Embryonic facial prominence (tissue), 1 donor: ENCODE results near the gene TMEM185B.
"Not testable (repeated sequence)": the region's sequence is repeated elsewhere in the genome, so short reads cannot be mapped to it uniquely, and the experiment has no call there.

Experiments used
- DNase-seq: peaks from one replicate; pipeline ENCODE4 v3.0.0-alpha.2; 2016; ENCODE audit errors: extremely low spot score

Gene TMEM185B

GRCh38 chr2:120251880-120252224 lies 28.7 kb upstream of the TMEM185B start:
- DNase-seq: no peak

- no peak for DNase-seq
Measured at GRCh38 chr2:120251078-120251477, 27.9 kb upstream of the TMEM185B start.

GRCh38 chr2:120250640-120251039 lies 27.4 kb upstream of the TMEM185B start:
- no peak for DNase-seq

- DNase-seq: no peak
Measured at GRCh38 chr2:120247851-120248250, 24.7 kb upstream of the TMEM185B start.

GRCh38 chr2:120246546-120247300 lies 23.5 kb upstream of the TMEM185B start:
- DNase-seq: no peak

GRCh38 chr2:120245520-120246332 lies 22.5 kb upstream of the TMEM185B start:
- no peak for DNase-seq

- no peak for DNase-seq
Measured at GRCh38 chr2:120244656-120245519, 21.7 kb upstream of the TMEM185B start.

- DNase-seq: no peak
Measured at GRCh38 chr2:120243875-120244553, 20.8 kb upstream of the TMEM185B start.

GRCh38 chr2:120243211-120243610 lies 20.0 kb upstream of the TMEM185B start:
- DNase-seq: no peak

GRCh38 chr2:120241684-120242083 lies 18.5 kb upstream of the TMEM185B start:
- DNase-seq: no peak

- no peak for DNase-seq
Measured at GRCh38 chr2:120240901-120241429, 17.8 kb upstream of the TMEM185B start.

- peak; percentile 25 for DNase-seq
Measured at GRCh38 chr2:120239488-120240287, 16.5 kb upstream of the TMEM185B start.

GRCh38 chr2:120238728-120239487 lies 15.7 kb upstream of the TMEM185B start:
- no peak for DNase-seq

GRCh38 chr2:120237491-120237902 lies 14.3 kb upstream of the TMEM185B start:
- DNase-seq: no peak

- no peak for DNase-seq
Measured at GRCh38 chr2:120236791-120237190, 13.6 kb upstream of the TMEM185B start.

- DNase-seq: no peak
Measured at GRCh38 chr2:120236316-120236715, 13.1 kb upstream of the TMEM185B start.

- DNase-seq: no peak
Measured at GRCh38 chr2:120235681-120236080, 12.5 kb upstream of the TMEM185B start.

- not testable (repeated sequence) for DNase-seq
Measured at GRCh38 chr2:120235158-120235557, 12.0 kb upstream of the TMEM185B start.

- no peak for DNase-seq
Measured at GRCh38 chr2:120233292-120233691, 10.1 kb upstream of the TMEM185B start.
